GM13976 (cell line): Measurements from ENCODE around the gene RAMACL.

Source experiments
- DNase-seq: peaks from one replicate; pipeline ENCODE4 v3.0.0; 2012; ENCODE audit warnings: low spot score
- CTCF ChIP-seq: IDR thresholded peaks from 2 replicates; pipeline ENCODE4 v1.5.1; 2012; ENCODE audit warnings: borderline replicate concordance, mild to moderate bottlenecking; ENCODE audit not compliant: insufficient read depth; ENCODE audit errors: extremely low read depth, missing control alignments, control extremely low read depth
- in situ Hi-C: fragments of 300-500 bp; cut with MboI; formaldehyde crosslinking; loops from one replicate; pipeline ENCODE4 v1.12.0; 2022; ENCODE audit warnings: low sequenced_read_pairs, mixed read lengths, inconsistent platforms; ENCODE audit not compliant: unreplicated experiment

Gene RAMACL

GRCh38 chr6:166538297-166539010 is 48.0 kb downstream of the RAMACL start:
- TF ChIP-seq CTCF = no peak

GRCh38 chr6:166534658-166535406 is 51.6 kb downstream of the RAMACL start:
- in situ Hi-C loops = no loop called here
- no peak for TF ChIP-seq CTCF
- no peak for DNase-seq

More at GRCh38 chr6:166538297-166539010, 48.0 kb downstream of the RAMACL start:
- DNase-seq = no peak
- in situ Hi-C loops = no loop called here

- no peak for DNase-seq
- no peak for TF ChIP-seq CTCF
- in situ Hi-C loops = no loop called here
Observed at GRCh38 chr6:166533205-166533824, 53.2 kb downstream of the RAMACL start.
